ENCODE data around the gene GNGT1.

The GNGT1 gene

GRCh38 chr7:93906267-93906666 is at the start of gene GNGT1:
TSS of gene GNGT1 (plus strand) at chr7:93906567. CDS start at chr7:93906747, 180 bp downstream.
- DNase-seq, result no peak

- DNase-seq, result no peak
Measured at GRCh38 chr7:93858857-93859256, 47.5 kb upstream of the GNGT1 start.

GRCh38 chr7:93860261-93860660 is 46.1 kb upstream of the GNGT1 start:
- no peak for DNase-seq

DNA sequence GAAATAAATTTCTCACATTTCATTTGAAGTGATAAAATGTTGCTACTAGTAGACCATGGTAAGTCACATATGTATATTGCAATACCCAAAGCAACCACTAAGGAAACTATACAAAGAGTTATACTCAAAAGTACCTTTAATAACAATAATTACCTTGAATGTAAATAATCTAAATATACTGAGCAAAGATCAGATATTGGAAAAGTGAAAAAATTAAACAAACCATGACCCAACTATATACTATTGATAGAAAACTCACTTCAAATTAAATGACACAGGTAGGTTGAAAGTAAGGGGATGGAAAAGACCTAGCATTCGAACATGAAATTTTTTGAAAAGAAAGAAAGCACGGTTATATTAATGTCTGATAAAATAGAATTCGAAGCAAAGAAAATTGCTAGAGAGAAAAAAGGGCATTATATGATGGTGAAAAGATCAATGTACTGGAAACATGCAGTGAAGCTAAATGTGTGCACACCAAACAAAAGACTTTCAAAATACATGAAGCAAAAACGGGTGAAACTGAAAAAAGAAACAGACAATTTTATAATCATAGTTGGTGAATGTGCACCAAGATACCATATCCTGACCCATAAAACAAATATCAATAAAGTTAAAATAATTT is 44.9 kb upstream of the GNGT1 start:
- no peak for DNase-seq

GRCh38 chr7:93862651-93863050 is 43.7 kb upstream of the GNGT1 start:
- no peak for DNase-seq

GRCh38 chr7:93866886-93867285 is 39.5 kb upstream of the GNGT1 start:
- DNase-seq, result no peak

- DNase-seq, result no peak
Measured at GRCh38 chr7:93873998-93874574, 32.3 kb upstream of the GNGT1 start.

- DNase-seq, result no peak
Measured at GRCh38 chr7:93877742-93878141, 28.6 kb upstream of the GNGT1 start.

- no peak for DNase-seq
Measured at GRCh38 chr7:93879356-93879755, 27.0 kb upstream of the GNGT1 start.

DNA sequence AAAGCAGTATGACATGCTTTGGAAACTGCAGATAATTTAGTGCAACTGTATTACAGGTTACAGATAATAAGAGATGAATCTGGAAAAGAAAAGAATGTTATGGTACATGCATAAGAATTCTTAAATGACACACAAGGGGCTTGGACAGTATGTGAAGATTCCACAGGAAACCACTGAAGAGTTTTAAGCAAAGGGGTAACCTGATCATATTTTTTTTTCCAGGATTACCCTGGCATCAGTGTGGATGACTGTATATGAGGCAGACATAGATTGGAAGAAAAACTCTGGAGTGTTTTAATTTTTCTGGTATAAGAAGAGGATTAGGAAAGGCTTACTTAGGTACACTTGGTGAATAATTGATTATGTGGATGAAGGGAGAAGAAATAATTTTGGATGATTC is 23.9 kb upstream of the GNGT1 start:
- DNase-seq, result no peak

GRCh38 chr7:93883078-93883916 is 23.1 kb upstream of the GNGT1 start:
- no peak for DNase-seq

DNA sequence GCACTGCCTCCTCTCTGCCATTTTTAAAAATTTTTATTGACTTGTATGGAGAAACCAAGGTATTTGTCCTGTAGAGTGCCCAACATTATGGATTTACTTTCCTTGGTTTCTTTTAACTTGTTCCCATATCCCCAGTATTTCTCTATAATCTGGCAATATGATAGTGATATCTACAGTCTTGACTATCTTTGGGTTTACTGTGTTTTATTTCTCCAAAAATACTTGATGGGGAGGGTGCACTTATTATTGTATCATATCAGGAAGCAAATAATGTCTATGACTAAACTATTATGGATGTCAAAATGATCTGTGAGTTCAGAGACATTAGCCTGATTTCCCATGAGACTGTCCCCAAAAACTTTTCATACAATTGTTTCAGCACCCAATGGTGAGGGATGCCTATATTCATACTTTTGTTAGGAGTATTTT is 22.4 kb upstream of the GNGT1 start:
- DNase-seq, result no peak

DNA sequence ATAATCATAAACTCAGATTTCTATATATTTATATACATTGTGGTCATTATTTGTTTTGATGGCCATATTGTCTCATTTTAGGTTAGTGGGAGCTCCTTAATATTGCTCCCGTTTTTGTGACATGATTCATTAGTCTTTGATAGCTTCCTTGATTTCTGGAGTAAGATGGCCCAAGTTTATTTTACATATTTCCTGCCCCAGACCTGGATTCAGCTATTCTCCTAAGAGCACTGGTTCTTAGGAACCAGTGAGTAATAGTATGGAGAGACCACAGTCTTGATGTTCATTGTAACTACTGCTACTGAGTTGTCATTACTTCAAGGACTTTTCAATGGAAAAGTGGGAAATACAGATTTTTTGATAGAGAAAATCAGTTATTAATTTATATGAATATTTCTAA is 21.8 kb upstream of the GNGT1 start:
- no peak for DNase-seq

DNA sequence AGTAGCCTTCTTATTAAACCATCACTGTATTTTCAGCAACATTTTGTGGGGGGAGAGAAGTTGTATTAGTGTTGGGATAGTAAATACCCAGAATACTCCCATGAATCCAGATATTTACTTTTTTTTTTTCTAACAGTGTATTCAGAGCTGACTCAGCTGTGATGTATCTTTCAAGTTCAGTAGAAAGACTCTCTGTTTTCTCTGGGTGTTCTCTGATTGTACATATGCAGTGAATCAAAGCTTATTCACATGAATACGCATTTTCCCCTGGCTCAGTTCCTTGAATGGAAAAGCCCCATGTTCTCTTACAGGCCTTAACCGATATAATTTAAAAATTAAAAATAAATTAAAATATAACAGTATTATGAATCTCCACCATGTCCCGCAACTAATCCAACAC is 17.1 kb upstream of the GNGT1 start:
- no peak for DNase-seq

DNA sequence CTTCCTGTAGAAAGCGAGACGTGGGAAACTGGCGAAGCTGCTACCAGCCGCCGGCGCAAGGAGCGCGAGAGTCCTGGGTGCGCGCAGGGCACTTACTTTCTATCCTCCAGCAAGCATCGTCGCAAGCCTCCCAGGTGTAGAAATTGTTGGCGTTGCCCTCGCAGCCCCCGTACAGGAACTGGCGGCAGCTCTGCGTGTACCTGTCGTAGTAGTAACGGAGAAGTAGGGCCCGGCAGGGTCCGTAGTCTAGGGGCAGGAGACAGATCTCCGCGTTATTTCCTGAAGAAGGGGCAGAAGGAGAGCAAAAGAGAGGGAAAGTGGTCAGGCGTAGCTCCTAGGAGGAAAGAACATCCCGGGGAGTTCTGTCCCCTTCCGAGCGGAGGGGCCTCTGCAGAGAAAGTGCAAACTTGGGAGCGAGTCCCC is 16.3 kb upstream of the GNGT1 start:
- DNase-seq, result peak; percentile 19 to 34

GRCh38 chr7:93890464-93891068 is 15.8 kb upstream of the GNGT1 start, which contains the start of gene TFPI2:
TSS of gene TFPI2 (minus strand) at chr7:93890753. CDS start at chr7:93890678, 75 bp downstream.
- DNase-seq, result peak; percentile 31 to 48

DNA sequence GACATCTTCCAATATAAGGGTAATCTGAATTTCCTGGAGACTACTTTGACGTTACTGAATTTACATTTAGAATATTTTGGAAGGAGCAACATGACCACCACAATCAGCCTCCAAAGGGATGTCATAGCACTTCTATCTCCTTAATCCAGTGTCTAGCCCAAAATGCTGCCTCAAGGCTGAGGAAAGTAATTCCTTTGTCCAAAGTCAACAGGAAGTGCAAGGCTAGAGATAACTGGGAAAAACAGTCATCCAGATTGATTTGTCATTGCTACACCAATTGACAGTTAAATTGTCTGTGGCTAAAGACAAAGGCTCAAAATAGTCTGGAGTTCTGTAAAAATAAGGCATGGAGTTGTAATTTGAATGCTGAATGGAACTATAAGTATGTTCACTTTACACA is 11.9 kb upstream of the GNGT1 start:
- no peak for DNase-seq

DNA sequence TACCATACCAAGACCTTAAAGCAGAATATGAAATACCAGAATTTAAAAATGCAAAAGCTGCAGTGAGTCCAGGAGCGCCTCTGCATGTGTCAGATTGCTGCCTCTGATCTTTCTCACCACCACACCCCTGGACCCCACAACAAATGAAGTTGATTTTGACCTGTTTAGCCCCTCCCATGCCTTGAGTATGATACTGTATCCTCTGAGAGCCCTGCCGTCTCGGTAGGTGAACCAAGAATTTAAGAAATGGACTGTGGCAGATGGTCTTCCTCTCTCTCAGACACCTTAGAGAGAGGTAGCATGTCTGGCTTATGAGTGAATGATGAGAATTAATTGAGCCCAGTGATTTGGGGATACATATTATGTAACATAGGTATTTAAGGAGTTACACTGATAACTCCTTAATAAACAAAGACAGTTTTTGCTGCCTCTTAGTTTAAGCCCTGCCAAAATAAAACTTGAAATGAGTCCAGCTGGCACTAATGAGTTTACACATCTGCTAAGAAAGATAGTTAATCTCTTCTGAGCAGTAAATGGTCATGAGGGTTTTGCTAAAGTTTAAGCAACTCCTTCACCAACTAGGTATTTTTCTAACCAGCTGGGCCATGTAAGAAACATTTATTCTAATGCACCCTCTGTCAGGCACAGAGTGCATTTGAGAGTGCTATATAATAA is 11.3 kb upstream of the GNGT1 start:
- no peak for DNase-seq

DNA sequence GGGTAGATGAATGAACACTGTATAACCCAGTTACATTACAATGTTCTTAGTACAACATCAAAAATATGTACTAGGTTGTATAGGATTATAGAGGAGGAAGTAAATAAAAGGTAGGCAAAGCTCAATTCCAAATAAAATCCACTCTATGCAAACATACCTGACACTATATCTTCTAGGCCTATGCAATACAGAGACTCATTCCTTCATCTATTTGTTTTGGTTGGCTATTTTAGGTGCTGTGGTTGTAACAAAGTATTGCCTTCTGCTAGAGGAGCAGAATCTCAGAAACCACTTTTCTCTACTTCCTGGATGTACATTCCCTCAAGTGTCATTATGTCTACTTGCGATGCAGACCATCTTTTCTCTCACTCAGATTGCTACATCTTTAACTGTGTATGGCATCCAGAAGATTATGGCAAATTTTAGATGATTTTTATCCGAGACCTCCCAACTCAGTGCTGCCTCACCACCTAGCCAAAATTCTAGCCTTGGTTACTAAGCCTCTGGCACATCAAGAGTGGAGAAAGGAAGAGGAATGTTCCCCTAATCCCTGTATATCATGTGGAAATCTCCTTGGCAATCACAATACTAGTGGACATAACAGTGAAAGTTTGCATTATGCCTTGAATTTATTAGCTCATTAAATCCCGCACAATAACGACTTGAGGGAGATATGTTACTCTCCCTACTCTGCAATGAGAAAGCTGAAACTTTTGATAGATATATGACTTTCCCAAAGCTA is 10.3 kb upstream of the GNGT1 start:
- no peak for DNase-seq

GRCh38 chr7:93897680-93898079 is 8.7 kb upstream of the GNGT1 start:
- no peak for DNase-seq

DNA sequence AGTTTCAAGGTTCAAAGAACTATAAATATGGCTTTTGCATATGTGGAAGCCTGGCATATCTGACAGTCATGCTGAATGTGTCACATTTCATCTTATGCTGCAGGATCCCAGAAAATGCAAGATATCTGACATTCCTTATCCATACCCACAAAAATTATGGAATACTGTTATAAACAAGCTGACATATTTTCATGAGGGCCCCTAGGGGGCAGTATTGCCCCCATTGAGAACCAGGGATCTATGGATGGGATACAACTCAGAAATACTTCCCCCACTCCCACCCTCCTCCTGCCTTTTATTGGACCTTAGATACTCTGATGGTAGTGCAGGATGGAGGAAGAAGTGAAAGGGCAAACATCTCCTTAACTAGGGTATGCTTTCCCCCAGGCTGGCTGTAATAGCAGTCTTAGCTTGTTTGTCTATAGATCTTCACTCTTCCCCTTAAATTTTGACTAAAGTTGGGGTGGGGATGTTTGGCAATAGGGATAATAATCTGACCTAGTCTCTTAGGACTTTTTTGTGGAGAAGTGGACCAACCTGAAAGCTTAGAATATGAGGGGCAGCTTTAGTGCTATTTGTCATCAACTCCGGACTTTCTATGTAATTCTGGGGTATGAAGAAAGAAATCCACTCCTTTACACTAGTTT is 3.5 kb upstream of the GNGT1 start:
- DNase-seq, result no peak
